ENCODE results near the gene CAPN2.
"Not testable (repeated sequence)": the region's sequence is repeated elsewhere in the genome, so short reads cannot be mapped to it uniquely, and the experiment has no call there.

Gene CAPN2

GRCh38 chr1:223809905-223810304 is 97.6 kb downstream of the CAPN2 start:
- Mint-ChIP-seq H3K36me3 (ENCODE audit: low read depth) (peaks cover 39% of the 10 kb centered on the region), H3K4me1 (ENCODE audit: low read depth) (peaks cover 15% of the 10 kb centered on the region)
- H3K27ac Mint-ChIP-seq; H3K27me3 Mint-ChIP-seq (ENCODE audit: low read depth); H3K4me3 Mint-ChIP-seq; H3K9me3 Mint-ChIP-seq; DNase-seq (ENCODE audit: low spot score): not testable (repeated sequence)

GRCh38 chr1:223810586-223810985 is 98.2 kb downstream of the CAPN2 start:
- Mint-ChIP-seq H3K4me3 (no peak overlapping the region), H3K9me3 (peaks cover 4% of the 10 kb centered on the region), H3K36me3 (ENCODE audit: low read depth) (peaks cover 39% of the 10 kb centered on the region), H3K27ac (no peak overlapping the region), H3K4me1 (ENCODE audit: low read depth) (peaks cover 15% of the 10 kb centered on the region), H3K27me3 (ENCODE audit: low read depth) (no peaks in the 10 kb centered on the region)
- no peak for DNase-seq (ENCODE audit: low spot score)

GRCh38 chr1:223811634-223812101 is 99.3 kb downstream of the CAPN2 start:
- DNase-seq (ENCODE audit: low spot score) = no peak

GRCh38 chr1:223813645-223814044 is 101.3 kb downstream of the CAPN2 start:
- peaks cover 15% of the 10 kb centered on the region for H3K4me1 Mint-ChIP-seq (ENCODE audit: low read depth)
- H3K36me3 Mint-ChIP-seq (ENCODE audit: low read depth) = peaks cover 19% of the 10 kb centered on the region
- no peak overlapping the region for H3K4me3 Mint-ChIP-seq
- H3K27me3 Mint-ChIP-seq (ENCODE audit: low read depth) = no peaks in the 10 kb centered on the region
- DNase-seq (ENCODE audit: low spot score) = no peak
- H3K27ac Mint-ChIP-seq = no peak overlapping the region
- H3K9me3 Mint-ChIP-seq = no peaks in the 10 kb centered on the region

More at GRCh38 chr1:223811634-223812101, 99.3 kb downstream of the CAPN2 start:
- H3K27ac Mint-ChIP-seq = no peak overlapping the region
- H3K4me1 Mint-ChIP-seq (ENCODE audit: low read depth) = peaks cover 15% of the 10 kb centered on the region
- H3K9me3 Mint-ChIP-seq = peaks cover 4% of the 10 kb centered on the region
- peaks cover 30% of the 10 kb centered on the region for H3K36me3 Mint-ChIP-seq (ENCODE audit: low read depth)
- H3K4me3 Mint-ChIP-seq = no peak overlapping the region
- H3K27me3 Mint-ChIP-seq (ENCODE audit: low read depth) = no peaks in the 10 kb centered on the region

GRCh38 chr1:223815020-223815853 is 102.9 kb downstream of the CAPN2 start:
- no peaks in the 10 kb centered on the region for H3K27me3 Mint-ChIP-seq (ENCODE audit: low read depth)
- H3K36me3 Mint-ChIP-seq (ENCODE audit: low read depth) = peaks cover 22% of the 10 kb centered on the region
- no peak overlapping the region for H3K27ac Mint-ChIP-seq
- H3K9me3 Mint-ChIP-seq = no peaks in the 10 kb centered on the region
- peaks cover 15% of the 10 kb centered on the region for H3K4me1 Mint-ChIP-seq (ENCODE audit: low read depth)
- no peak for DNase-seq (ENCODE audit: low spot score)
- no peak overlapping the region for H3K4me3 Mint-ChIP-seq

GRCh38 chr1:223815865-223816264 is 103.5 kb downstream of the CAPN2 start:
- Mint-ChIP-seq H3K4me1 (ENCODE audit: low read depth) (peaks cover 15% of the 10 kb centered on the region), H3K36me3 (ENCODE audit: low read depth) (peaks cover 25% of the 10 kb centered on the region), H3K9me3 (no peaks in the 10 kb centered on the region), H3K27me3 (ENCODE audit: low read depth) (no peaks in the 10 kb centered on the region), H3K27ac (no peak overlapping the region), H3K4me3 (no peak overlapping the region)
- no peak for DNase-seq (ENCODE audit: low spot score)

- H3K36me3 Mint-ChIP-seq (ENCODE audit: low read depth) = peaks cover 24% of the 10 kb centered on the region
- H3K4me3 Mint-ChIP-seq; DNase-seq (ENCODE audit: low spot score); H3K27ac Mint-ChIP-seq; H3K9me3 Mint-ChIP-seq; H3K27me3 Mint-ChIP-seq (ENCODE audit: low read depth): not testable (repeated sequence)
- peaks cover 13% of the 10 kb centered on the region for H3K4me1 Mint-ChIP-seq (ENCODE audit: low read depth)
These were observed 104.9 kb downstream of the CAPN2 start for GRCh38 chr1:223817265-223817664.

- Mint-ChIP-seq H3K27ac (no peak overlapping the region), H3K9me3 (no peaks in the 10 kb centered on the region), H3K36me3 (ENCODE audit: low read depth) (peaks cover 12% of the 10 kb centered on the region), H3K27me3 (ENCODE audit: low read depth) (no peaks in the 10 kb centered on the region), H3K4me3 (no peak overlapping the region), H3K4me1 (ENCODE audit: low read depth) (peaks cover 14% of the 10 kb centered on the region)
- no peak for DNase-seq (ENCODE audit: low spot score)
These were observed 107.6 kb downstream of the CAPN2 start for GRCh38 chr1:223819730-223820514.

GRCh38 chr1:223820515-223820858 is 108.1 kb downstream of the CAPN2 start:
- Mint-ChIP-seq H3K27ac (no peak overlapping the region), H3K4me3 (no peak overlapping the region), H3K9me3 (no peaks in the 10 kb centered on the region), H3K36me3 (ENCODE audit: low read depth) (peaks cover 12% of the 10 kb centered on the region), H3K4me1 (ENCODE audit: low read depth) (peaks cover 19% of the 10 kb centered on the region), H3K27me3 (ENCODE audit: low read depth) (no peaks in the 10 kb centered on the region)
- DNase-seq (ENCODE audit: low spot score) = no peak

GRCh38 chr1:223820971-223821370 is 108.6 kb downstream of the CAPN2 start:
- Mint-ChIP-seq H3K9me3 (no peaks in the 10 kb centered on the region), H3K4me1 (ENCODE audit: low read depth) (peaks cover 24% of the 10 kb centered on the region), H3K36me3 (ENCODE audit: low read depth) (peaks cover 12% of the 10 kb centered on the region), H3K4me3 (no peak overlapping the region), H3K27me3 (ENCODE audit: low read depth) (no peaks in the 10 kb centered on the region), H3K27ac (no peak overlapping the region)
- no peak for DNase-seq (ENCODE audit: low spot score)

GRCh38 chr1:223824287-223824686 is 111.9 kb downstream of the CAPN2 start:
- H3K9me3 Mint-ChIP-seq = no peaks in the 10 kb centered on the region
- H3K4me1 Mint-ChIP-seq (ENCODE audit: low read depth) = peaks cover 38% of the 10 kb centered on the region
- H3K27me3 Mint-ChIP-seq (ENCODE audit: low read depth) = no peaks in the 10 kb centered on the region
- H3K36me3 Mint-ChIP-seq (ENCODE audit: low read depth) = peaks cover 16% of the 10 kb centered on the region
- H3K27ac Mint-ChIP-seq = no peak overlapping the region
- no peak for DNase-seq (ENCODE audit: low spot score)
- no peak overlapping the region for H3K4me3 Mint-ChIP-seq

- Mint-ChIP-seq H3K4me1 (ENCODE audit: low read depth) (peaks cover 41% of the 10 kb centered on the region), H3K27me3 (ENCODE audit: low read depth) (no peaks in the 10 kb centered on the region), H3K4me3 (no peak overlapping the region), H3K36me3 (ENCODE audit: low read depth) (peaks cover 16% of the 10 kb centered on the region), H3K9me3 (no peaks in the 10 kb centered on the region), H3K27ac (no peak overlapping the region)
- no peak for DNase-seq (ENCODE audit: low spot score)
These were observed 112.4 kb downstream of the CAPN2 start for GRCh38 chr1:223824712-223825111.
